Panc1 (cell line): ENCODE measurements around the gene PLEKHG1. TPM values are rescaled to one million over a fixed set of nuclear protein-coding genes. Genes with fewer than 3 reads are reported as not detected.

ENCODE experiments used
- ATAC-seq: fragments of 200-7000 bp; cut with Tn5 transposase; 2 replicates; pipeline ENCODE4 v1.9.1; 2020; ENCODE audit warnings: mild to moderate bottlenecking, moderate library complexity
- BruUV-seq: library from RNA; stranded (reverse); fragments of 400-500 nt; replicated peaks from 2 replicates; lab custom pipeline; 2021; lab: Mats Ljungman, UMichigan
- CTCF ChIA-PET: fragments of 300-600 bp; sonication (Branson Sonifier 250); formaldehyde crosslinking; loops from one replicate; lab custom pipeline; 2022; ENCODE audit warnings: antibody characterized with exemption; lab: Charles Lee
- POLR2A ChIA-PET: fragments of 300-600 bp; sonication (Branson Sonifier 250); formaldehyde crosslinking; loops from one replicate; lab custom pipeline; 2022; ENCODE audit warnings: antibody characterized with exemption; lab: Charles Lee
- DNase-seq: peaks from one replicate; pipeline ENCODE4 v3.0.0-alpha.2; 2010; ENCODE audit warnings: low read depth, low spot score
- H3K27ac ChIP-seq: 2 replicates; pipeline ENCODE4 v1.5.1; 2011; ENCODE audit warnings: mild to moderate bottlenecking, low read length, inconsistent platforms
- H3K27me3 ChIP-seq: fragments of 200-500 bp; sonication (Bioruptor generic); 2 replicates; pipeline ENCODE4 v1.6.0; 2014; ENCODE audit warnings: low read length, inconsistent platforms; ENCODE audit not compliant: control insufficient read depth, insufficient read depth
- H3K36me3 ChIP-seq: fragments of 200-500 bp; sonication (Bioruptor generic); 2 replicates; pipeline ENCODE4 v1.5.1; 2014; ENCODE audit warnings: inconsistent platforms, mild to moderate bottlenecking, low read length, moderate library complexity; ENCODE audit not compliant: control insufficient read depth, insufficient read depth
- H3K4me1 ChIP-seq: 2 replicates; pipeline ENCODE4 v1.5.1; 2011; ENCODE audit warnings: inconsistent platforms, mild to moderate bottlenecking, low read length, moderate library complexity; ENCODE audit not compliant: control insufficient read depth, insufficient read depth
- H3K4me3 ChIP-seq, 2 experiments: 2 replicates each; pipeline ENCODE4 v1.5.1; 2011 to 2012; ENCODE audit warnings: low read depth in 2 of 2, low read length in 2 of 2, mild to moderate bottlenecking in 2 of 2, inconsistent platforms in 1 of 2, moderate library complexity in 1 of 2
- H3K9me3 ChIP-seq: fragments of 200-500 bp; sonication (Bioruptor generic); 2 replicates; pipeline ENCODE4 v1.5.1; 2014; ENCODE audit warnings: low read depth, mild to moderate bottlenecking, inconsistent platforms, low read length, moderate library complexity; ENCODE audit not compliant: control insufficient read depth, insufficient read depth
- POLR2AphosphoS5 ChIP-seq: IDR thresholded peaks from 2 replicates; pipeline ENCODE4 v1.6.1; 2012; ENCODE audit warnings: mild to moderate bottlenecking, low read depth, low read length, moderate library complexity
- SIN3A ChIP-seq: IDR thresholded peaks from 2 replicates; pipeline ENCODE4 v1.6.1; 2012; ENCODE audit warnings: low read depth, mild to moderate bottlenecking, low read length, moderate library complexity, borderline replicate concordance; ENCODE audit not compliant: insufficient read depth
- TCF7L2 ChIP-seq: IDR thresholded peaks from 2 replicates; pipeline ENCODE4 v1.6.1; 2011; ENCODE audit warnings: mild to moderate bottlenecking, low read depth, low read length, inconsistent platforms
- in situ Hi-C: cut with HindIII; loops from 2 replicates; pipeline ENCODE4 v1.10.0; 2016; ENCODE audit warnings: low sequenced_read_pairs, low pct_unique_long_range_greater_than_20kb
- intact Hi-C: fragments of 100-400 bp; cut with micrococcal nuclease; formaldehyde crosslinking; loops from one replicate; pipeline ENCODE4 v1.10.0; 2022; ENCODE audit not compliant: unreplicated experiment
- total RNA-seq: library from RNA; stranded (reverse); gene quantifications from one replicate; pipeline ENCODE4 v1.2.1, GENCODE V29; 2021; ENCODE audit not compliant: unreplicated experiment
- TF ChIP-seq, protein P1 (sequence below), 2 experiments: IDR thresholded peaks; 2 replicates each; pipeline ENCODE4 v1.6.1; 2011 to 2012; ENCODE audit warnings: low read depth in 2 of 2, control low read depth in 1 of 2, low read length in 1 of 2, mild to moderate bottlenecking in 1 of 2, moderate library complexity in 1 of 2; ENCODE audit not compliant: insufficient read depth in 1 of 2
- TF ChIP-seq, protein P2 (sequence below): fragments of 450-650 bp; IDR thresholded peaks from 2 replicates; pipeline ENCODE4 v1.5.1; 2017; ENCODE audit warnings: mild to moderate bottlenecking

PLEKHG1 gene
- total RNA-seq, 1 experiment from 2014 or later = 4.0 TPM

DNA sequence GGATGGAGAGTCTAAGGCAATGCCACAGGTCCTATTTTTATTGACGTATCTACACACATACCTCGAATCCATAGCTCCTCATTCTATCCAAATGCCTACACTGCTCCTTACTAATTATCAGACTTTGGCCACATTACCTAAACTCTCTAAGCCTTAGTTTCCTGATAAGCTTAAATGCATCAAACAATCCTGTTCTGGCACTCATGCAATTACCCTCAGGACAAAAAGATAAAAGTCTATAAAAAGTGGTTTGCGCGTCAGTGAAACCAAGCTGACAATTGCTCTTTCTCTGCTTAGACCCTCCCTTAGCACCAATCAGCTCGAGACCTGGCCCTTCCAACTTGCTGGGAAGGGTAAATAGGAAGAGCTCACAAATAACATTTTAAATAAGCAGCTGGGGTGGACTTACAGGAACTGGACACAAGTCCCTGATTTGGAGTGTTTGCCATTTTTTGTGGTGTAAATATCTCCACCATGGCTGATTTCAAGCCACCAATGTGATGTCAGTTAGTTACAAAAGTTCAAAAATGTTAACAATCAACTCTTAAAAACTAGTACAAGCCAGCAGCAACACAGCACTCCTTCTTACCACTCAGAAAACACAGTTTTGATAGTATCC is 7.2 kb upstream of the PLEKHG1 start:
- no peak overlapping the region for H3K4me3 ChIP-seq
- no peak for ATAC-seq
- no peaks in the 10 kb centered on the region for H3K4me1 ChIP-seq
- no TSS peak for BruUV-seq
- ChIA-PET CTCF (no interaction called here), POLR2A (no interaction called here)
- DNase-seq = no peak
- no peaks in the 10 kb centered on the region for H3K36me3 ChIP-seq
- H3K27ac ChIP-seq = no peak overlapping the region
- no peaks in the 10 kb centered on the region for H3K9me3 ChIP-seq
- intact Hi-C loops = no loop called here
- H3K27me3 ChIP-seq = peaks cover 7% of the 10 kb centered on the region; the same call in 1 of the 2 replicates
- in situ Hi-C loops = no loop called here
- TF ChIP-seq, protein P1, sequence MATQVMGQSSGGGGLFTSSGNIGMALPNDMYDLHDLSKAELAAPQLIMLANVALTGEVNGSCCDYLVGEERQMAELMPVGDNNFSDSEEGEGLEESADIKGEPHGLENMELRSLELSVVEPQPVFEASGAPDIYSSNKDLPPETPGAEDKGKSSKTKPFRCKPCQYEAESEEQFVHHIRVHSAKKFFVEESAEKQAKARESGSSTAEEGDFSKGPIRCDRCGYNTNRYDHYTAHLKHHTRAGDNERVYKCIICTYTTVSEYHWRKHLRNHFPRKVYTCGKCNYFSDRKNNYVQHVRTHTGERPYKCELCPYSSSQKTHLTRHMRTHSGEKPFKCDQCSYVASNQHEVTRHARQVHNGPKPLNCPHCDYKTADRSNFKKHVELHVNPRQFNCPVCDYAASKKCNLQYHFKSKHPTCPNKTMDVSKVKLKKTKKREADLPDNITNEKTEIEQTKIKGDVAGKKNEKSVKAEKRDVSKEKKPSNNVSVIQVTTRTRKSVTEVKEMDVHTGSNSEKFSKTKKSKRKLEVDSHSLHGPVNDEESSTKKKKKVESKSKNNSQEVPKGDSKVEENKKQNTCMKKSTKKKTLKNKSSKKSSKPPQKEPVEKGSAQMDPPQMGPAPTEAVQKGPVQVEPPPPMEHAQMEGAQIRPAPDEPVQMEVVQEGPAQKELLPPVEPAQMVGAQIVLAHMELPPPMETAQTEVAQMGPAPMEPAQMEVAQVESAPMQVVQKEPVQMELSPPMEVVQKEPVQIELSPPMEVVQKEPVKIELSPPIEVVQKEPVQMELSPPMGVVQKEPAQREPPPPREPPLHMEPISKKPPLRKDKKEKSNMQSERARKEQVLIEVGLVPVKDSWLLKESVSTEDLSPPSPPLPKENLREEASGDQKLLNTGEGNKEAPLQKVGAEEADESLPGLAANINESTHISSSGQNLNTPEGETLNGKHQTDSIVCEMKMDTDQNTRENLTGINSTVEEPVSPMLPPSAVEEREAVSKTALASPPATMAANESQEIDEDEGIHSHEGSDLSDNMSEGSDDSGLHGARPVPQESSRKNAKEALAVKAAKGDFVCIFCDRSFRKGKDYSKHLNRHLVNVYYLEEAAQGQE (IDR thresholded peaks at IDR 0.05; ENCODE audit: insufficient read depth in 1 of 2, low read depth in 2 of 2, low read length in 1 of 2) = no peak
- TF ChIP-seq POLR2AphosphoS5 (no peak), TCF7L2 (no peak), SIN3A (no peak)
- TF ChIP-seq, protein P2, sequence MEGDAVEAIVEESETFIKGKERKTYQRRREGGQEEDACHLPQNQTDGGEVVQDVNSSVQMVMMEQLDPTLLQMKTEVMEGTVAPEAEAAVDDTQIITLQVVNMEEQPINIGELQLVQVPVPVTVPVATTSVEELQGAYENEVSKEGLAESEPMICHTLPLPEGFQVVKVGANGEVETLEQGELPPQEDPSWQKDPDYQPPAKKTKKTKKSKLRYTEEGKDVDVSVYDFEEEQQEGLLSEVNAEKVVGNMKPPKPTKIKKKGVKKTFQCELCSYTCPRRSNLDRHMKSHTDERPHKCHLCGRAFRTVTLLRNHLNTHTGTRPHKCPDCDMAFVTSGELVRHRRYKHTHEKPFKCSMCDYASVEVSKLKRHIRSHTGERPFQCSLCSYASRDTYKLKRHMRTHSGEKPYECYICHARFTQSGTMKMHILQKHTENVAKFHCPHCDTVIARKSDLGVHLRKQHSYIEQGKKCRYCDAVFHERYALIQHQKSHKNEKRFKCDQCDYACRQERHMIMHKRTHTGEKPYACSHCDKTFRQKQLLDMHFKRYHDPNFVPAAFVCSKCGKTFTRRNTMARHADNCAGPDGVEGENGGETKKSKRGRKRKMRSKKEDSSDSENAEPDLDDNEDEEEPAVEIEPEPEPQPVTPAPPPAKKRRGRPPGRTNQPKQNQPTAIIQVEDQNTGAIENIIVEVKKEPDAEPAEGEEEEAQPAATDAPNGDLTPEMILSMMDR = no peak

- Histone ChIP-seq H3K36me3 (no peaks in the 10 kb centered on the region), H3K27ac (no peak overlapping the region), H3K9me3 (no peaks in the 10 kb centered on the region), H3K4me3 (no peak overlapping the region), H3K27me3 (peaks cover 9% of the 10 kb centered on the region; the same call in 1 of the 2 replicates), H3K4me1 (no peaks in the 10 kb centered on the region)
- ChIA-PET POLR2A (no interaction called here), CTCF (no interaction called here)
- DNase-seq (no peak), ATAC-seq (no peak)
- intact Hi-C loops = no loop called here
- in situ Hi-C loops = no loop called here
- no TSS peak for BruUV-seq
- TF ChIP-seq, protein P2 = no peak
- TF ChIP-seq SIN3A (no peak), TCF7L2 (no peak), POLR2AphosphoS5 (no peak)
- TF ChIP-seq, protein P1 (IDR thresholded peaks at IDR 0.05; ENCODE audit: insufficient read depth in 1 of 2, low read depth in 2 of 2, low read length in 1 of 2) = no peak
These were observed 6.6 kb upstream of the PLEKHG1 start for GRCh38 chr6:150593119-150593518.
